KBM-7 (cell line): ENCODE results near the gene AP3S2.
A peak's percentile ranks its signal among the peaks of the same experiment; 100 is the strongest.
"Not testable (repeated sequence)": the region's sequence is repeated elsewhere in the genome, so short reads cannot be mapped to it uniquely, and the experiment has no call there.

Experiments
- DNase-seq: peaks from one replicate; pipeline ENCODE4 v3.0.0-alpha.2; 2015
- in situ Hi-C: fragments of 300-500 bp; cut with MboI; formaldehyde crosslinking; loops from 2 replicates; pipeline ENCODE4 v1.14.3; 2020; ENCODE audit warnings: low sequenced_read_pairs, low pct_unique_long_range_greater_than_20kb, mixed read lengths

The AP3S2 gene

GRCh38 chr15:89876396-89877082 lies 17.3 kb downstream of the AP3S2 start:
- in situ Hi-C loops, result loop anchor here (25.0 kb wide), 1 partner anchor 114 kb away; the partner anchor contains the start of gene MESP1
- DNase-seq, result no peak

DNA sequence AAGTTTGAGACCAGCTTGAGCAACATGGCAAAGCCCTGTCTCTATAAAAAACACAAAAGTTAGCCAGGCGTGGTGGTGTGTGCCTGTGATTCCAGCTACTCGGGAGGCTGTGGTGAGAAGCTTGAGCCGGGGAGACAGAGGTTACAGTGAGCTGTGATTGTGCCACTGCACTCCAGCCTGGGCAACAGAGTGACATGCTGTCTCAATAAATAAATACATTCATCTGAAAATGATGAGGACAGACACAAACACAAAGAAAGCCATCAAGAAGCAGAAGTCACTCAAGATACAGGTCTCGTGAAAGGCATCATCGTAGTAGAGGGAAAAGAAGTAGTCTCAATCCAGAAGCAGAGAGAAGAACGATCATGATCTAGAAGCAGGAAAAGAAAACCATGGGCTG lies 18.1 kb downstream of the AP3S2 start:
- in situ Hi-C loops, result loop anchor here (25.0 kb wide), 1 partner anchor 113 kb away; the partner anchor contains the start of gene MESP1
- no peak for DNase-seq

- DNase-seq, result peak; percentile 82
- in situ Hi-C loops, result loop anchor here (25.0 kb wide), 1 partner anchor 113 kb away; the partner anchor contains the start of gene MESP1
Observed at GRCh38 chr15:89874926-89875564, 18.7 kb downstream of the AP3S2 start.

- DNase-seq, result no peak
- in situ Hi-C loops, result no loop called here
Observed at GRCh38 chr15:89870688-89871288, 23.0 kb downstream of the AP3S2 start.

DNA sequence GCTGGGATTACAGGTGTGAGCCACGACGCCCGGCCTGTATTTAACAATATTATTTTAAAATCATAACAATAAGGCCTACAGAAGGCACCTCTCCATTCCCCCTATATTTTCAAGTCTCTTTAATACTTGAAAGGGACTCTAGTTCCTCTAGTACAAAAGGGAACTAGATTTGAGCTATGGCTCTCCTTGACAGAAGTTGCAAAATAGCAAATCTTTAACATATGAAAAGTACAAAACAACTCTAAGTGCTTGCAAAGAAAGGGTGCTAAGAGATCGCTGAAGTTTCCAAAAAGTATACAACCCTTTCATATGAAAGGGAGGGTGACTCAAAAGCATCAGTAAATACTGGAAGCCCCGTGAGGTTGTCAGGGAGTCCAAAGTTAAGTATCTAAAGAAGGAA lies 23.8 kb downstream of the AP3S2 start:
- no peak for DNase-seq
- in situ Hi-C loops, result no loop called here

DNA sequence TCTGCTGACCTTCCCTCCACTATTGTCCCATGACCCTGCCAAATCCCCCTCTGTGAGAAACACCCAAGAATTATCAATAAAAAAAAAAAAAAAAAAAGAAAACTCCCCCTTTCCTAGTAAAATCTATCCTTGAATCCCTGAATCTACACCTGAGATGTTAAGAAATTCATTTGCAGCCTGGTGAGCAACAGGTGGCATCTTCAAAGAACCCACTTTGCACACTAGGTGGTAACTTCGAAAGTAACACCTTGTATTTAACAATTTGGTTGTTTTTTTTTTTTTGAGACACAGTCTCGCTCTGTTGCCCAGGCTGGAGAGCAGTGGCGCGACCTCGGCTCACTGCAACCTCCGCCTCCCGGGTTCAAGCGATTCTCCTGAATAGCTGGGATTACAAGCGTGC lies 24.3 kb downstream of the AP3S2 start:
- in situ Hi-C loops, DNase-seq: not testable (repeated sequence)

- in situ Hi-C loops, result no loop called here
- DNase-seq, result no peak
Observed at GRCh38 chr15:89864958-89865739, 28.6 kb downstream of the AP3S2 start.

- no peak for DNase-seq
- in situ Hi-C loops, result no loop called here
Observed at GRCh38 chr15:89863918-89864317, 29.9 kb downstream of the AP3S2 start.

DNA sequence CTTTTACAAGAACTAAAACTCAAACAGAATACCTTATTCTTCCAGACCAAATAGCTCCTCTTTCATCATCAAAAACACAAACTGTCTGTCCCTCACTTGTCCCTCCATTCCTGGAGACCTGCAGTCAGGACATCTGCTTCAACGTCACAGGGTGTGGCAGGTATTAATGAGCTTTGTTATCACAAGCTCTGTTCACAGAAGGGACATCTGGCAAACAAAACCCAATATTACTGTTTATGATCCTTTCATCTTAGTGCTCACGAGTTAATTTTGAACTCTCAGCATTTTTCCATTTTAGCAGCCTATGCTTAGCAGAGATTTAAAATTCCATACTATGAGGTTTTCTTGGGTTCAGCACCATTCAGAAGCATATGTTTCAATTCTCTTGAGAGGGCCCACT lies 32.9 kb downstream of the AP3S2 start:
- in situ Hi-C loops, result no loop called here
- no peak for DNase-seq

GRCh38 chr15:89860431-89860830 lies 33.4 kb downstream of the AP3S2 start:
- DNase-seq, result no peak
- in situ Hi-C loops, result no loop called here

GRCh38 chr15:89858661-89859458 lies 34.9 kb downstream of the AP3S2 start:
- in situ Hi-C loops, result no loop called here

GRCh38 chr15:89857673-89858072 lies 36.1 kb downstream of the AP3S2 start:
- in situ Hi-C loops, result no loop called here
- no peak for DNase-seq

More at GRCh38 chr15:89858661-89859458, 34.9 kb downstream of the AP3S2 start:
- DNase-seq, result no peak

GRCh38 chr15:89855948-89856347 lies 37.8 kb downstream of the AP3S2 start:
- no peak for DNase-seq
- in situ Hi-C loops, result no loop called here

DNA sequence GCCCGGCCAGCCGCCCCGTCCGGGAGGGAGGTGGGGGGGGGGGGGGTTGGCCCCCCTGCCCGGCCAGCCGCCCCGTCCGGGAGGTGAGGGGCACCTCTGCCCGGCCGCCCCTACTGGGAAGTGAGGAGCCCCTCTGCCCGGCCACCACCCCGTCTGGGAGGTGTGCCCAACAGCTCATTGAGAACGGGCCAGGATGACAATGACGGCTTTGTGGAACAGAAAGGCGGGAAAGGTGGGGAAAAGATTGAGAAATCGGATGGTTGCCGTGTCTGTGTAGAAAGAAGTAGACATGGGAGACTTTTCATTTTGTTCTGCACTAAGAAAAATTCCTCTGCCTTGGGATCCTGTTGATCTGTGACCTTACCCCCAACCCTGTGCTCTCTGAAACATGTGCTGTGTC lies 38.9 kb downstream of the AP3S2 start:
- DNase-seq, in situ Hi-C loops: not testable (repeated sequence)

DNA sequence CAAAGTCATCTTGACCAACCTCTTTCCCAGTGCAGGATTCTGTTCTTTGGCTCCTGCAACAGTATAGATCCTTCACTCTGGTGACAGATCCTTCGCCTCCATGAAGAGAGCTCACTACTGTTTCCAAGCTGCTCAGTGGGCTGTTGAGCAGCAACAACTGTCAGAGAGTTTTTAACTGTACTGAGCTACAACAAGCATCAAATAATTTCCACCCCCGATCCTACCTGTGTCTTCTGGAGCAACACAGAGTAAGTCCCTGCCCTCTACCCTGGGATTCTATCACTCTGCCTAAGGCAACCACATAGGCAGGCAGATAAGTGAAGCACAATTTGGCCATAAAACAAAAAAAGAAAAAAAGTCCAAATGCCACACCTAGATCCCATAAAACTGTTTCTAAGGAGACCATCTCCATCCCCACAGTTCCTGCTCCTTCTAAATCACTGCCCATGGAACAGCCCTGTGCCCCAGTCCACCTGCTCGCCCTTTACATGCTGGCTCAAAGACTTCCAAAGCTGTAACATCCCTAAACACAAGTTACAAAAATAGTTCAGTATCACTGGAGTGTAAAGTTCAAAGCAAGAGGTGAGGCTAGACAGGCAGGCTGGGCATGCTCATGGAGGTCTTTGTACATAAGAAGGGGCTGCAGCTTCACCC lies 41.3 kb downstream of the AP3S2 start:
- DNase-seq, result no peak
- in situ Hi-C loops, result no loop called here

DNA sequence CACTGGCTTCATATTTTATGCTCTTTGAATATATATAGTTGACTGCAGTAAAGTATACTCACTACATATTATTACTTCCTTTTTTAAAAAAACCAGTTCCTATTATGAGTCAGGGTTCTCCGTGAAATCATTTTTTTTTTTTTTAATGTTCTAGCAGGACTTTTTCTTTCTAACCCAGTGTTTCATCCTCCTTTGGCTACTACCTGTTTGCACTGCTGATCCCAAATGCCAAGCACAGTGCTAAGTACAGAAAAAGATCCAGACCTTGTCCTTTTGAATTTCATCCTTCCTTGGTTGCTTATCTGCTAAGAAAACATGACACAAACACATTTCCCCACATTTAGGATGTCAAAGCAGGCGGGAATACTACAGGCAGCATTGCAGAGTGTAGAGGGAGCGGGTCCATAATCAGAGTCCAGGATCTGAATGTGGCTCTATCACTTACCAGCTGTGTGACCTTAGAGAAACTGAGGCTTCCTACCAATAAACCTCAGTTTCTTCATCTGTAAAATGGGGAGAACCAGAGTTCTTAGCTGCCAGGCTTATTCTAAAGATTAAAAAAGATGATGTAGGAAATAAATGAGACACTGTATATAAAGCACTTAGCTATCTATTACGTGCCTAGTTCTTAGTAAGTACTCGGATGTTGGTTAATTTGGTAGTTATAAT lies 42.0 kb downstream of the AP3S2 start:
- DNase-seq, result peak; percentile 42
- in situ Hi-C loops, result no loop called here

DNA sequence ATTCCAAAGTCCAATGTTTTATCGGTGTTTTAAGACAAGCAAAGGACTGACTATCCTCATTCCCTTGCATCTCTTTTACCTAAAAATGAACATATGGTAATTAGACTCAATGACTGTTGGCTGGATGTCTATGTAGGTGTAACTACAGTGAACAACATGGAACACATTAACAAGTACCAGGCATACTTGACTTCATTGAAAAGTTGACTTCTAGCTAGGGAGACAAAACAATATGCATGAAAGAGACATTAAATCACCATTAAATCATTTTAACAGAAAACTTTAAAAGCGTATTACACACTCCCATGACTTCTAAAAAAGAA lies 44.9 kb downstream of the AP3S2 start:
- DNase-seq, result no peak
- in situ Hi-C loops, result no loop called here

- no peak for DNase-seq
- in situ Hi-C loops, result no loop called here
Observed at GRCh38 chr15:89847101-89847500, 46.7 kb downstream of the AP3S2 start.
